Fibroblast of mammary gland (primary cell): ENCODE results near the gene GBE1.

Experiments
- DNase-seq: peaks from one replicate; pipeline ENCODE4 v3.0.0-alpha.2; 2010; ENCODE audit warnings: low read depth
- H3K4me3 ChIP-seq: 2 replicates; pipeline ENCODE4 v1.5.1; 2011; ENCODE audit warnings: low read depth, mild to moderate bottlenecking, low read length, moderate library complexity; ENCODE audit not compliant: control insufficient read depth
- CTCF ChIP-seq: conservative IDR thresholded peaks from 2 replicates; pipeline ENCODE4 v1.5.1; 2011; ENCODE audit warnings: low read depth, low read length, inconsistent platforms; ENCODE audit not compliant: control insufficient read depth, insufficient read depth

The GBE1 gene

GRCh38 chr3:81760924-81761903, at the start of gene GBE1:
TSS of gene GBE1 (minus strand) at chr3:81761645. CDS start at chr3:81761517, 128 bp downstream.
- peak within 1 kb of the TSS; percentile 57 for H3K4me3 ChIP-seq
- peak; percentile 97 for DNase-seq
- peak; percentile 46 for TF ChIP-seq CTCF

GRCh38 chr3:81808900-81809299, 47.5 kb upstream of the GBE1 start:
- no peak overlapping the region for H3K4me3 ChIP-seq
- no peak for TF ChIP-seq CTCF
- no peak for DNase-seq

- no peak overlapping the region for H3K4me3 ChIP-seq
- TF ChIP-seq CTCF, result no peak
- DNase-seq, result peak; percentile 14
Measured at GRCh38 chr3:81799403-81799802, 38.0 kb upstream of the GBE1 start.

GRCh38 chr3:81793410-81793809, 32.0 kb upstream of the GBE1 start:
- DNase-seq, result no peak
- TF ChIP-seq CTCF, result no peak
- no peak overlapping the region for H3K4me3 ChIP-seq

- DNase-seq, result no peak
- no peak overlapping the region for H3K4me3 ChIP-seq
- TF ChIP-seq CTCF, result no peak
Measured at GRCh38 chr3:81790117-81790516, 28.7 kb upstream of the GBE1 start.

- no peak for DNase-seq
- no peak overlapping the region for H3K4me3 ChIP-seq
- no peak for TF ChIP-seq CTCF
Measured at GRCh38 chr3:81789691-81790090, 28.2 kb upstream of the GBE1 start.
